ENCODE measurements around the gene LRMDA. TPM values are rescaled to one million over a fixed set of nuclear protein-coding genes. Genes with fewer than 3 reads are reported as not detected.

LRMDA gene
- total and polyA plus RNA-seq, 2 of the 8 experiments (the other 6 are each of a cell fraction or from before 2014, with no cell fraction given), result 0.86 to 2.8 TPM

- H2BK12ac ChIP-seq (ENCODE audit: low read depth, low read length), result no peak overlapping the region
- H2AFZ ChIP-seq (ENCODE audit: low read length), result no peak overlapping the region
- no peak overlapping the region for H3K56ac ChIP-seq (replicated peaks; ENCODE audit: insufficient read length, low read depth, low read length)
- WGBS, 2 experiments (ENCODE audit: extremely low coverage in 1 of 2, insufficient coverage in 1 of 2, insufficient read length in 1 of 2, insufficient replicate concordance in 2 of 2, low coverage in 1 of 2, low lambda C conversion rate in 2 of 2, missing lambda C conversion rate in 1 of 2), result 87% methylated on average over 4 of the region's 4 CpGs; no CpG with 5 or more reads in 1 of the 2 experiments
- H2BK15ac ChIP-seq (ENCODE audit: low read length), result no peak overlapping the region
- H3K79me2 ChIP-seq (ENCODE audit: control insufficient read depth in 1 of 2, insufficient read depth in 2 of 2, low read length in 2 of 2), result no peaks in the 10 kb centered on the region
- no peaks in the 10 kb centered on the region for H3K36me3 ChIP-seq (ENCODE audit: control insufficient read depth in 2 of 4, insufficient read depth in 4 of 4, low read length in 3 of 4)
- no peaks in the 10 kb centered on the region for H4K20me1 ChIP-seq (replicated peaks in 1 of 2; ENCODE audit: control insufficient read depth in 1 of 2, insufficient read depth in 2 of 2, low read length in 2 of 2)
- CTCF ChIA-PET (ENCODE audit: partially characterized antibody), result interaction anchor here (0.6 to 1.7 kb wide), 10 partner anchors 9 to 1465 kb away, joined by 3 to 6 read pairs (median 4); no protein-coding TSS in a partner anchor
- no peak overlapping the region for H2BK20ac ChIP-seq (ENCODE audit: low read length)
- H4K5ac ChIP-seq (ENCODE audit: insufficient read length, low read depth, low read length), result no peak overlapping the region
- no peak overlapping the region for H3K23ac ChIP-seq (ENCODE audit: insufficient read length)
- no peaks in the 10 kb centered on the region for H3K9me3 ChIP-seq (ENCODE audit: insufficient read depth in 2 of 2, low read depth in 1 of 2, low read length in 1 of 2)
- no peak overlapping the region for H3K9ac ChIP-seq (replicated peaks in 1 of 4; ENCODE audit: extremely low read depth in 1 of 4, low read depth in 3 of 4, low read length in 3 of 4)
- H3K4ac ChIP-seq (replicated peaks; ENCODE audit: insufficient read length, low read depth, low read length), result no peak overlapping the region
- H3K27ac ChIP-seq (ENCODE audit: low read depth, low read length), result no peak overlapping the region
- H2BK120ac ChIP-seq (replicated peaks; ENCODE audit: low read depth, low read length), result no peak overlapping the region
- H3K79me1 ChIP-seq (ENCODE audit: low read depth, low read length), result no peaks in the 10 kb centered on the region
- DNase-seq (ENCODE audit: low read depth in 1 of 2, low spot score in 2 of 2) (no peak), FAIRE-seq (no peak)
- no peaks in the 10 kb centered on the region for H3K4me1 ChIP-seq (replicated peaks in 1 of 4; ENCODE audit: control insufficient read depth in 3 of 4, insufficient read depth in 4 of 4, low read length in 3 of 4)
- TF ChIP-seq RBBP5 (IDR thresholded peaks at IDR 0.05; ENCODE audit: borderline replicate concordance, low read depth, low read length) (no peak), RXRA (IDR thresholded peaks at IDR 0.05; ENCODE audit: insufficient read depth, low read depth, low read length) (peak; percentile 98)
- POLR2A ChIA-PET (ENCODE audit: partially characterized antibody), result no interaction called here
- no peak overlapping the region for H3K4me3 ChIP-seq (ENCODE audit: extremely low read depth in 1 of 4, insufficient read depth in 2 of 4, low read depth in 3 of 4, low read length in 4 of 4)
- H3K23me2 ChIP-seq (ENCODE audit: low read depth, low read length), result no peaks in the 10 kb centered on the region; the same call in 1 of the 2 replicates
- H4K91ac ChIP-seq (replicated peaks; ENCODE audit: insufficient read length, low read length), result no peak overlapping the region
- H3K14ac ChIP-seq (ENCODE audit: insufficient read length), result no peak overlapping the region
- no peak overlapping the region for H3K18ac ChIP-seq (ENCODE audit: extremely low read depth, low read length)
- H4K8ac ChIP-seq (ENCODE audit: extremely low read depth, insufficient read depth, low read length), result no peak overlapping the region
- no peak overlapping the region for H3K4me2 ChIP-seq (ENCODE audit: insufficient read depth in 1 of 2, low read depth in 2 of 2, low read length in 2 of 2)
- peaks cover 0 to 4% (median under 1%) of the 10 kb centered on the region in 4 experiments; a peak in 3 of 7 replicates for H3K27me3 ChIP-seq (replicated peaks in 1 of 4; ENCODE audit: control insufficient read depth in 3 of 4, extremely low read depth in 1 of 4, insufficient read depth in 3 of 4, low read length in 3 of 4)
- H2BK5ac ChIP-seq (ENCODE audit: low read depth, low read length), result no peak overlapping the region
- H2AK5ac ChIP-seq (ENCODE audit: low read depth, low read length), result no peak overlapping the region
Measured at GRCh38 chr10:75650648-75651047, 219.2 kb downstream of the LRMDA start.
